ENCODE results near the gene IGFBP4.

Gene IGFBP4

DNA sequence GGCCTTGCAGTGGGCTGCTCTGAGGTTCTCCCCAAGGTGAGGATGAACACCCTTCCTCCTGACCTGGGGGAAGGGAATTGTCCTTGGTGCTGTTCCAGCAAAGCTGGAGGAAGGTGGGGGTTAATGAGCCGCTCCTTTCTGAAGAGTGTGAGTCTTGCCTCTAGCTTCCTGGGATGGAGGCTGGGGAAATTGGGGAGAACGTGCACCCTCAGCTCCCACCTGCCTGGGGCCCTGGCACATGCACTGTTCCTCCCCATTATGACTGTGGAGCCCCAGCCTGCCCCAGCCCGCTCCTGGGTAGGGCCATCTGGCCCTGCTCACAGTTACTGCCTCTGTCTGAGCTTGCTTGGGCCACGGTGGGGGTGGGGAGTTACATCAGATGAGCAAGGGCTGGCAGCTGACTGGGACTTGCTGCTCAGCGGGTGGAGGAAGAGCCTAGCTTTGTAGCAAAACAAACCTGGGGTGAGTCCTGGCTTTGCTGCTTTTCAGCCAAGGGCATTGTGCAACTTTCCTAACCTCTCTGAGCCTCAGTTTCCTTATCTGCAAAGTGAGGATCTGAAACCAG, 47.1 kb downstream of the IGFBP4 start:
- DNase-seq (ENCODE audit: low spot score) = no peak

DNA sequence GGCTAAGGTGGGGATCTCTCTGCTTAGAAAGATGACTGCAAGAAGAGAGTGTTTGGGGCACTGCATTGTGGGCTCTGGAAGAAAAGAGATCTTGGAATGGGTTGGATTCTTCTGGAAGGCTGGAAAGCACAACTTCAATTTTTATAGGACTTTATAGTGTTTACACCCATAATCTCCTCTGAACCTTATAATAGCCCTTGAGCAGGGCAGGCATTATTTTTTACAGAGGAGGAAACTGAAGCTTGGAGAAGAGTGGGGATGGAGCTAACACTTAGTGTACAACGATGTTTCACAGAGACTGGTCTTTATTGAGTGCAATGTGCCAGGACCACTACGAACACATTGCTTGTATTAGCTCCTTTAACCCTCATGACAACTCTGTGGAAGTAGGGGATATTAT, 47.7 kb downstream of the IGFBP4 start:
- no peak for DNase-seq (ENCODE audit: low spot score)

DNA sequence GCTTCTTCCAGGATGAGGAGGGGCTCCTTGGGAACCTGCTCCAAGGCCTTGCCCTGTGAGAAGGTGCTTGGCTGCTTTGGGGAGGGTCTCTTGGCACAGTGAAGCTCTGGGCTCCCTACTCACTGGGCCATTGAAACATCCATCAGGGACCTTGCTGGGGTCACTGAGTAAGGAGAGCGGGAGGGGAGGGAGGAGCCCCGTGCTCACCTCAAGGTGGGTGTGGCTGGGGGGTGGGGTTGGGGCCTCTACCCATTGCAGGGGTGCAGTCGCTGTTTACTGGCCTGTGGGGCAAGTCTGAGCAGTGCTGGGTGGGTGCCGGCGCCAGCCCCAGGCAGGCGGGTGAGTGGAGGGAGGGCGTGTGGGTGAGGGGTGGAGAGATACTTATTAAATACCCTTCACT, 48.2 kb downstream of the IGFBP4 start:
- DNase-seq (ENCODE audit: low spot score) = no peak

DNA sequence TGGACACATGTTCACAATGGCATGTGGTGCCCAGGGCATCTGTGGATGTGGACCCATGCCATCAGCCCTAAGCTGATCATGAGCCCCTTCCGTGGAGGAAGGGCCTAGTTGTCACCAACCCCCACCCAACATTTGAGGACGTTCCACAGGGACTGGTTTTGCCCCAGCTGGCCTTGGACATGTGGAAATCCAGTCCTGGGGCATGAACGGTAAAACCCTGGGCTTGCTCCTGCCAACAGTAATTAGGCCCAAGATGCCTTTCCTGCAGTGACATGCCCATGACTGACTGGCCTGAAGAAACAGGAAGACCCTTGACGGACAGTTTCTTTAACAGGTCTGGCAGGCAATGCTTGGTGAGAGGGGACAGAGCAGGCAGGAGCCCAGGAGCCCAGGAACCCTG, 50.4 kb downstream of the IGFBP4 start:
- DNase-seq (ENCODE audit: low spot score) = no peak

DNA sequence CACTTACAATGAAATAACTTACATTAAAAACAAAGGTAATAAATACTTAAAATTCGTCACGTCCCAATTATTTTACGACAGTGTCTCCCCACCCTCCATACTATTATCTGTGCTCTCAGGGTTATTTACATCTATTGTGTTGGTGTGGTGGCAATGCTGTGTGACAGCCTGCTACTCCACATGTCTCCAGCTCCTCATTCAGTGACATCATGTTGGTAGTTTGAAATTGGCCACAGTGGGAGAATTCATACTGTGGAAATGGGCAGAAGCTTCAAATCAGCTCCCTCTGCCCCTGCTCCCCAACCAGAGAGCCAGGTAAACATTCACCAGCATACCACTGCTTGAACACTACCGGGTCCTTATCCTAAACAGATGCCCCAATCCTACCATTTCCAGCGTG, 51.9 kb downstream of the IGFBP4 start:
- no peak for DNase-seq (ENCODE audit: low spot score)

DNA sequence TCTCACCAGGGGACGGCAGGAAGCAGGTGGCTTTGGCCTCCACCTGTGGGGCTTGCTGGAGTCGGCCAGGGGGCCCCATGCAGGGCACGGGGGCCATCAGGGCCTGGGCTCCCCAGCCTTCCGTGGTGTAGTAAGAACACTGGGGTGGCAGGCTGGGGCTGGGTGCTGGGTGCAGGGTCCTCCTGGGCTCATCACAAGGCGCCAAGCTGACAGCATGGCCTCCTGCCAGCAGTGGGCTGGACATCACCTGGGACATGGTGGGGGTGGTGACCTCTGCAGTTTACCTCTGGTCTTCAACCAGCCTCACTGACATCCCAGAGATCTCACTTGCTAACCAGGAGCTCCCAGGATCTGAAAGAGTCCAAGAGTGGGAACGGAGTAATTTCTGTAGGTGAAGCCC, 52.9 kb downstream of the IGFBP4 start:
- no peak for DNase-seq (ENCODE audit: low spot score)

DNA sequence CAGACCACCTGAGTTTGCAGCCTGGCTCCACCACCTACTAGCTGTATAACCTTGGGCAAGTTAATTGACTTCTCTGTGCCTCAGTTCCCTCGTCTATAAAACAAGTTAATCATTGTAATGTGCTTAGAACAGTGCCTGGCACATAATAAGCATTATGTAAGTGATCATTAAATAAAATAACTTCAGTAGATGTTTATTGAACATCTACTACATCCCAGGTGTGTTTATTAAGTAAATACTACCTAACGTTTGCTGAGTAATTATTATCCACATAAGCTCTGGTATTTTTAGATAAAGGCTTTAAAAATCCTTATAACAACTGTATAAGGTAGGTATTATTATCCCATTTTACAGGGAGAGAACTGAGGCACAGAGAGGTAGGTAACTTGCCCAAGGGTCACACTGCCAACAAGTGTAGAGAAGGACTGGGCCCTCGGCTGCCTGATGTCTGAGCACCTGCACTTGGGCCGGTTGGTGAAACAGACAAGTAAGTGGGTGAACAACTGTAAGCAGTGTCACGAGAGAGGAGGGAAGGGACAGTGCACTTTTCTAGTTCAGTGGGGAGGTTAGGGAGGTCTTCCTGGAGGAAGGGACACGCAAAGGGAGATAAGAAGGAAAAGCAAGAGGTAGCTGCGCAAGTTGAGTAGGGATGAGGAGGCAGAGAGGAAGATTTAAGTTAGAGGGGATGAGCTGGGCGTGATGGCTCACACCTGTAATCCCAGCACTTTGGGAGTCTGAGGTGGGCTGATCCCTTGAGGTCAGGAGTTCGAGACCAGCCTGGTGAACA, 53.6 kb downstream of the IGFBP4 start:
- no peak for DNase-seq (ENCODE audit: low spot score)

DNA sequence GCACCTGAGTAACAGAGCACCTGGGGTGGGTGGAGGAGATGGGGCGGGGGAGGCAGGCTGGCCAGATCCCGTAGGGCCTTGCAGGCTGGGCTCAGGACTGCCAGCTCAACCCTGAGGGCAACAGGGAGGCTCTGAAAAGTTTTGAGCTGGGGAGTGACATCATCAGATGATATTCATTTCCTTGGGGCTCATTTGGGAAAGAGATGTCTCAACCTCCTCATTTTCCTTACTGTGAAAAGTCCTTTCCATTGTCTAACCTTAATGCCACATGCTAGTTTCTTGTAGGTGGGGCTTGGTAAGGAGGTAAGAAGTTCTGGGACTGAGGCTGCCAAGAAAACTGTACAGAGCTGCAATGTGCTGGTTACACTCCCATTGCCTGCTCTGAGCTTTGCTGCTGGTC, 54.4 kb downstream of the IGFBP4 start:
- DNase-seq (ENCODE audit: low spot score) = no peak

DNA sequence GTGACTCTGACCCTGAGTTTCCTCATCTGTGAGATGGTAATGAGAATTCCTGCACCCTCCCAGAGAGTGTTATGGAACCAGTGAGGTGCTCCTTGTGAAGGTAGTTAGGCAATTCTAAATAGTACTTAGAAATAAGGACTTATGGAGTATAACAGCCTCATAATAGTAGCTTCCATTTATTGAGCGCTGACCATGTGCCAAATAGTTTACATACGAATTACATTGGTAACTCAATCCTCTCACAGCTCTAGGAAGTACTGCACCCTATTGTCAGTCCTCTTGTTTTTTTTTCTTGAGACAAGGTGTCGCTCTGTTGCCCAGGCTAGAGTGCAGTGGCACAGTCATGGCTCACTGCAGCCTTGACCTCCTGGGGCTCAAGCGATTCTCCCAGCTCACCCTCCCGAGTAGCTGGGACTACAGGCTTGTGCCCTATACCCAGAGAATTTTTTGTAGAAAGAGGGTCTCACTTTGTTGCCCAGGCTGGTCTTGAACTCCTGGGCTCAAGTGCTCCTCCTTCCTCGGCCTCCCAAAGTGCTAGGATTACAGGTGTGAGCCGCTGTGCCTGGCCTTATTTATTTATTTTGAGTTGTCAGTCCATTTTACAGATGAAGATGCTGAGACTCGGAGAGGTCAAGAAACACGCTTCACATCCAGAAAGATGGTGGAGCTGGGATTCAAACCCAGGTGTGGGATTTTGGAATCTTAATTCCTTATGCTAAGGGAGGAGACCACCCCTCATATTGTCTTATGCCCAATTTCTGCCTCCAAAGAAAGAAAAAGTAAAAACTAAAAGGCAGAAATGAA, 55.2 kb downstream of the IGFBP4 start:
- no peak for DNase-seq (ENCODE audit: low spot score)

DNA sequence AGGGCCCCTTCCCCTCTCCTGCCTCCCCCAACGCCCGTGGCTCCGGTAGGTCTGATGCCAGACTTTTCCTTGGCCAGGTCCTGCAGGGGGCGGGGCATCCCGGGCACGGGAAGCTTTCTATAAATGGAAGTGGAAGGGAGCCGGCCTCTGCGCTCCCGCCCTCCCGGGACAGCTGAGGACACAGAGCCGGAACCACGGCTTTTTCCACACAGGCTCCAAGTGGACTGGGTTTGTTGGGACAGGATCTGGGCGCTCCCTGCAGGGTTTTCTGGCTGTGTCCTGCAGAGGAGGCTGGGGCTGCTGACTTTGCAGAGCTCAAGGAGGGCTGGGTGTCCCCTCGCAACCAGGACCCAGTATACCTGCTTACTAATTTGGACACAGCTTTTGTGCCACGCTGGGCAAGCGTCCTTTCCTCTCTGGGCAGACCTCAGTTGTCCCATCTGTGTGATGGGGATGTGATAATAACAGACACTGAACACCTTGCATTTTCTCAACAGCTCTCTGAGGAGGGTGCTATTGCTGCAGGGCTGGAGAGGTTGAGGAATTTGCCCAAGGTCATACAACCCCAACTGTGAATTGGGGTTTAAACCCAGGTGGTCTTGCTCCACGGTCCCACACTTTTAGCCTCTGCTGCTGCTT, 56.4 kb downstream of the IGFBP4 start:
- no peak for DNase-seq (ENCODE audit: low spot score)

DNA sequence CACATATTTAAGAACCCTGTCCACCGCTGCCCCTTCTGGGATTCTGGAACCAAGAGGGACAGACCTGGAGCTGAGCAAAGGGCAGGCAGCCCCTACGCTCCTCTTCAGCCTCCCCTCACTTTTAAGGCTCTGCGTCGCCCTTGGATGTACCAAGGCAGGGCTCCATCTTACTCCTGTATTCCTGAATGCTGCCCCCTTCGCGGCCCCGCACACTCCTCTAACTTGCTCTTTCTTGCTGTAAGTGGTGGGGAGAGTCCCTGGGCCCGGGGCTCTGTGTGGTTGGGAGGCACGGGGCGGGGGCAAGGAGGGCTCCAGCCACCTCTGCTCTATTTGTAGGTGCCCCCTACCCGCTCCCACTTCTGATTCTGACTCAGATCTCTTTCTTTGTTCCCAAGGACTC, 56.9 kb downstream of the IGFBP4 start:
- DNase-seq (ENCODE audit: low spot score) = no peak

DNA sequence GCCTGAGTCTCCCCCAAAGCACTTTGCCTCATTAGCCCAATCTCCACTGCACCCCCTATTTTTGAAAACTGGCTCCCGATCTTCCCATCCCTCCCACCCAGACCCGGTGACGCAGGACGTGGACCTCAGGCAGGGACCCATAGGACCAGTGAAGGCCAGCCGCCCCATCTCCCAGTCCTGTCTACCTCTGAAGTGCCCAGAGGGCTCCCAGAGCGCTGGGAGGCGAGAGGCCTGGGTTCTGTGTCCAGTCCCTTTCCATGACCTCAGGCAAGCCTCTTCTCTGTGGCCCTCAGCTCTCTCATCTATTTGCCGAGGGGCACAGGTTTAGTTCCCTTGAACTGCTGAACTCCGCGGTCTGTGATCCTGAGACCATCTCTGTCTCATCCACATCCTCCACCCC, 57.5 kb downstream of the IGFBP4 start:
- DNase-seq (ENCODE audit: low spot score) = no peak

DNA sequence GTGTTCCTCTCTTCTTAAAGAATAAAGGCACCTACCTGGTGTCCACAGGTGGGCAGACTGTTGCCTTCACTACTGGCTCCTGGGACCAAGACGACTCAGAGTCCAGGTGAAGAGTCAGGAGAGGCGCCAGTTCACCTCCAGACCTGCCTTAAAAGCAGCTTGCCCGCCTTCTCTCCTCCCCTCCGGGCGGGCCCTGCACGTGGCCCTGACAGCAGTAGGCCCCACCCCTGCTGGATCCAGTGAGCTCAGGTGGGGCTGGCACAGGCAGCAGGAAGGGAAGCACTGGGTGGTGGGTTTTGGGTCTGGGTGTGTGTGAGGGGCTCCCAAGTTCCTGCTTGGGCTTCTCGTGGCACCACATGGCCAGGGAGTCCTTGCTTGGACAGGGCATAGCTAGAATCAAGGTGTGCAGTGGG, 58.3 kb downstream of the IGFBP4 start, which contains the start of gene TNS4:
TSS of gene TNS4 (minus strand) at position 125 of the 413 bp plus-strand sequence. CDS start 5,198 bp downstream, outside the sequence.
- DNase-seq (ENCODE audit: low spot score) = no peak

DNA sequence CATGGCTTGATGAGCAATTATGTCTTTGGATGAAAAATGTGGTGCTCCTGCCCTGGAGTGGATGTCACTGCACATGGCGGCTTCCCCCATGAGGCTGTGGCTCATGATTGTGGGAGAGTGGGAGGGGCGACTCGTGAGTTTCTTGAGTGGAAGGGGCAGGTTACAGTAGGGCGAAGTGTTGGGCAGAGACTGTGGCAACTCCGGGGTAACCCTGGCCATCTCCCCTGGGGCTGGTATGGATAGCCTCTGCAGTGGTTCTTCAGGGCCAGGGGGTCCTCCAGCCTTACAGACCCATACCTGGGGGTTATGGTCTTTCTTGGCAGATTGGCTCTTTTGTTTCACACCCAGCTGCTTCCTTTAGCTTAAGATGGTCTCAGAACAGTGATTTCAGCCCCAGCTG, 59.5 kb downstream of the IGFBP4 start:
- DNase-seq (ENCODE audit: low spot score) = no peak

DNA sequence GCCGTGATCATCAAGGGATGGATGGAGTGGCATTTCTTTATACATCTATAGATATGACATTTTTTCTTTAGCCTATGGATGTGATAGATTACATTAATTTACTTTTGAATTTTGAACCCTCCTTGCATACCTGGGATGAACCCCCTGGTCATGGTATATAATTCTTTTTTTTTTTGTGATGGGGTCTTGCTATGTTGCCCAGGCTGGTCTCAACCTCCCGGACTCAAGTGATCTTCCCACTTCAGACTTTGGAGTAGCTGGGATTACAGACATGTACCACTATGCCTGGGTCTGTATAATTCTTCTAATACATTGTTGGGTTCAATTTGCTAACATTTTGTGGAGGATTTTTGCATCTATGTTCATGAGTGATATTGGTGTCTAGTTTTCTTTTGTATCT, 59.9 kb downstream of the IGFBP4 start:
- DNase-seq (ENCODE audit: low spot score) = no peak

DNA sequence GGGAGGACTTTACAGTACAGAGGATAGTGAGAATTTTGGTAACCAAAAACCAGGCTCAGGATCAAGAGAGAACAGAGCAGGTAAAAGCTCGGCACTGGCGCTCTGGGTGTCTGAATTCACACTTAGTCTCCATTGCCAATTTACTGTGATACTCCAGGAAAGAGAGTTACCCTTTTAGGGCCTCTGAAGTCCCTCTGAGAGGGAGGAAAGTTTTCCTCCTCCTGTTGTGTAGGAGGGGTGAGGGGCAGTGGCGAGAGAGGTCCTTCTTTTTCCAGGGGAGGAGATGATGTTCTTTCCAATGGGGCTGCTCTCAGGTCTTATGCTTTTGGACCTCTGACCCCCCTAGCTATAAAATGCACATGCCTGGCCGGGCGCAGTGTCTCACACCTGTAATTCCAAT, 63.5 kb downstream of the IGFBP4 start:
- DNase-seq (ENCODE audit: low spot score) = no peak

All from CD4-positive, alpha-beta T cell treated with Interleukin-15 for 4 hours (primary cell).